Activated CD8-positive, alpha-beta T cell treated with anti-CD3 and anti-CD28 coated beads for 36 hours (primary cell): ENCODE data around the gene CASKIN1. TPM values are rescaled to one million over a fixed set of nuclear protein-coding genes. Genes with fewer than 3 reads are reported as not detected.

Source experiments
- ATAC-seq: fragments of 200-7000 bp; cut with Tn5 transposase; one replicate; pipeline ENCODE4 v1.10.0; 2021; ENCODE audit warnings: mild to moderate bottlenecking, moderate library complexity
- CTCF ChIA-PET: fragments of 350-600 bp; sonication (Branson Sonifier 250); formaldehyde crosslinking; loops from one replicate; lab custom pipeline; 2021; ENCODE audit warnings: antibody characterized with exemption; lab: Charles Lee
- POLR2A ChIA-PET: fragments of 350-600 bp; sonication (Branson Sonifier 250); formaldehyde crosslinking; loops from one replicate; lab custom pipeline; 2021; ENCODE audit warnings: antibody characterized with exemption; lab: Charles Lee
- DNase-seq: peaks from one replicate; pipeline ENCODE4 v3.0.0-alpha.2; 2020
- H3K27ac Mint-ChIP-seq: one replicate; pipeline ENCODE4 v1.8.0; 2021; ENCODE audit warnings: mild to moderate bottlenecking, mixed read lengths
- H3K27me3 Mint-ChIP-seq: one replicate; pipeline ENCODE4 v1.8.0; 2021; ENCODE audit warnings: mixed read lengths
- H3K36me3 Mint-ChIP-seq: one replicate; pipeline ENCODE4 v1.8.0; 2021; ENCODE audit warnings: low read depth, mixed read lengths
- H3K4me1 Mint-ChIP-seq: one replicate; pipeline ENCODE4 v1.8.0; 2021; ENCODE audit warnings: low read depth, mixed read lengths
- H3K4me3 Mint-ChIP-seq: one replicate; pipeline ENCODE4 v1.8.0; 2021; ENCODE audit warnings: mild to moderate bottlenecking, moderate library complexity, mixed read lengths
- H3K9me3 Mint-ChIP-seq: one replicate; pipeline ENCODE4 v1.8.0; 2021; ENCODE audit warnings: mixed read lengths
- intact Hi-C: fragments of 100-400 bp; cut with micrococcal nuclease; formaldehyde crosslinking; loops from one replicate; pipeline ENCODE4 v1.10.0; 2022
- total RNA-seq, 2 experiments: library from RNA; stranded (reverse); gene quantifications; one replicate each; pipeline ENCODE4 v1.2.3, GENCODE V29; 2021
- TF ChIP-seq, protein P1 (sequence below): fragments of 200-600 bp; IDR thresholded peaks from one replicate; pipeline ENCODE4 v1.8.0; 2022; ENCODE audit warnings: antibody characterized with exemption, mild to moderate bottlenecking

CASKIN1 gene
- total RNA-seq, 2 experiments from 2014 or later: 4.4 to 7.2 TPM

DNA sequence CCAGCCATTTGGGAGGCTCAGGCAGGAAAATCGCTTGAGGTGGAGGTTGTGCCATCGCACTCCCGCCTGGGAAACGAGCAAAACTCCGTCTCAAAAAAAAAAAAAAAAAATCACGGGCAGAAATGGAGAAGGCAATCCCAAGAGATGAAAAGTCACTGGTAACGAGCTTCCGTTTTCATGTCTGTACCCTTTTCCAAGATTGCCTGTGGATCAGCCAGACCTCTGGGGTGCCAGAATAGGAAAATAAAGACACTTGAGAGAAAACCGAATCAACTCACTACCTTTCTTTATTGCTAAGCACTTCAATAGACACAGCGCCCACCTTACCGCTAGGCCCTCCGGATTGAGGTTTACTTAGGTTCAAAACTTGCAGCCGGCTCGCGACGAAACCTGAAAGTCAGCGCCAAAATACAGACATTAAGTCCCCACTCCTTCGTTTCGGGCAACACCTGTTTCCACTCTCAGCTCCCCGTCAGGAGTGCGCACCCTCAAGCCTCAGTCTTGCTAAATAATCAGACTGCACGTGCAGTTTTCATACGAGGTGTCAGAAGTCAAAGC, 41.8 kb downstream of the CASKIN1 start:
- no peak for DNase-seq
- Mint-ChIP-seq H3K36me3 (peaks cover 47% of the 10 kb centered on the region), H3K4me1 (peaks cover 36% of the 10 kb centered on the region), H3K27me3 (no peaks in the 10 kb centered on the region), H3K9me3 (no peaks in the 10 kb centered on the region), H3K27ac (peak overlapping the region; percentile 89), H3K4me3 (peak overlapping the region; percentile 86)
- CTCF ChIA-PET: interaction anchor here (0.7 to 3.6 kb wide), 6 partner anchors 9 to 147 kb away, joined by 3 to 25 read pairs (median 4); partner anchors contain the start of gene TSC2
- intact Hi-C loops: no loop called here
- TF ChIP-seq, protein P1, sequence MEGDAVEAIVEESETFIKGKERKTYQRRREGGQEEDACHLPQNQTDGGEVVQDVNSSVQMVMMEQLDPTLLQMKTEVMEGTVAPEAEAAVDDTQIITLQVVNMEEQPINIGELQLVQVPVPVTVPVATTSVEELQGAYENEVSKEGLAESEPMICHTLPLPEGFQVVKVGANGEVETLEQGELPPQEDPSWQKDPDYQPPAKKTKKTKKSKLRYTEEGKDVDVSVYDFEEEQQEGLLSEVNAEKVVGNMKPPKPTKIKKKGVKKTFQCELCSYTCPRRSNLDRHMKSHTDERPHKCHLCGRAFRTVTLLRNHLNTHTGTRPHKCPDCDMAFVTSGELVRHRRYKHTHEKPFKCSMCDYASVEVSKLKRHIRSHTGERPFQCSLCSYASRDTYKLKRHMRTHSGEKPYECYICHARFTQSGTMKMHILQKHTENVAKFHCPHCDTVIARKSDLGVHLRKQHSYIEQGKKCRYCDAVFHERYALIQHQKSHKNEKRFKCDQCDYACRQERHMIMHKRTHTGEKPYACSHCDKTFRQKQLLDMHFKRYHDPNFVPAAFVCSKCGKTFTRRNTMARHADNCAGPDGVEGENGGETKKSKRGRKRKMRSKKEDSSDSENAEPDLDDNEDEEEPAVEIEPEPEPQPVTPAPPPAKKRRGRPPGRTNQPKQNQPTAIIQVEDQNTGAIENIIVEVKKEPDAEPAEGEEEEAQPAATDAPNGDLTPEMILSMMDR: no peak
- POLR2A ChIA-PET: interaction anchor here (0.6 to 7.3 kb wide), 63 partner anchors 9 to 748 kb away, joined by 3 to 95 read pairs (median 5); partner anchors contain the start of genes AMDHD2, BRICD5, CEMP1 and DNASE1L2
- ATAC-seq: no peak

GRCh38 chr16:2152695-2153506, 43.5 kb downstream of the CASKIN1 start:
- TF ChIP-seq, protein P1: no peak
- CTCF ChIA-PET: interaction anchor here (0.7 to 4.2 kb wide), 4 partner anchors 12 to 150 kb away, joined by 3 to 25 read pairs (median 13); partner anchors contain the start of gene PGP
- peaks cover 33% of the 10 kb centered on the region for H3K4me1 Mint-ChIP-seq
- peak overlapping the region; percentile 86 for H3K4me3 Mint-ChIP-seq
- no peaks in the 10 kb centered on the region for H3K27me3 Mint-ChIP-seq
- no peaks in the 10 kb centered on the region for H3K9me3 Mint-ChIP-seq
- peak overlapping the region; percentile 89 for H3K27ac Mint-ChIP-seq
- POLR2A ChIA-PET: interaction anchor here (0.6 to 7.3 kb wide), 28 partner anchors 8 to 599 kb away, joined by 3 to 95 read pairs (median 6); partner anchors contain the start of genes AMDHD2, BRICD5, CEMP1 and ECI1
- peaks cover 47% of the 10 kb centered on the region for H3K36me3 Mint-ChIP-seq
- ATAC-seq (no peak), DNase-seq (peak; percentile 41)
- intact Hi-C loops: no loop called here

DNA sequence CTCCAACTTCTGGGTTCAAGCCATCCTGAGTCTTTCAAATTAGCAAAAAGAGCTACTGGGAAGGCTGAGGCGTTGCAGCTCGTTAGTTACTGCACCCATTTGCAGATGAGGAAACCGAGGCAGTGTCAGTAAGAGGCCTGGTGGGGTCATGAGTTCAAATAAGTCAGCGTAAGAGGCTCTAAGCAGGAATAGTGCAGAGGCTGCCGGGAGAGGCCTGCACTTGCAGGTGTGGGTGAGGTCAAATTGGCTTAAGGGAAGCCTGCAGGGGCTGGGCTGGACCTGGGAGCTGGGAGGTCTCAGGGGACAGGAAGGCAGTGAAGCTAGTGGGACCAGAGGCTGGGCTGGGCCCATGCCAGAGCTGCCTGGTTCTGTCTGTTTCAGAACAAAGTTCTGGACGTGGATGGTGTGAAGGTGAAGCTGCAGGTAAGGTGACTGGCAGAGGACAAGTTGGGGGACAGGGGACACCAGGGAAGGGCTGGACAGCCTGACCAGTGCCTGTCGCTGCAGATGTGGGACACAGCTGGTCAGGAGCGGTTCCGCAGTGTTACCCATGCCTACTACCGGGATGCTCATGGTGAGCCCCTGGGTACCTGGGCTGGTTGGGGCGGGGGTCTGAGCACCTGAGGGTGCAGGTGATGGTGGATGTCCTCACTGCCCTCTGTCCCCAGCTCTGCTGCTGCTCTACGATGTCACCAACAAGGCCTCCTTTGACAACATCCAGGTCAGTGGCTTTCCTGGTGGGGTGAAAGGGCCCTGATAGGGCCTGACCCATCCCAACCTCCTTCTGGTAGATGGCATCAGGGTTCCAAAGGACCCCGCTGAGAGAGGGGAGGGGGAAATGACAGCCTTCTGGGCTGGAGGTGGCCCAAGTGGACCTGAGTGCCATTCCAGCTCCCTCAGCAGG, 45.0 kb downstream of the CASKIN1 start:
- no peaks in the 10 kb centered on the region for H3K27me3 Mint-ChIP-seq
- POLR2A ChIA-PET: interaction anchor here (0.7 to 7.3 kb wide), 19 partner anchors 7 to 187 kb away, joined by 3 to 95 read pairs (median 3); partner anchors contain the start of genes BRICD5, GFER, MLST8 and NHERF2
- peak overlapping the region; percentile 68 for H3K27ac Mint-ChIP-seq
- intact Hi-C loops: no loop called here
- DNase-seq: no peak
- H3K9me3 Mint-ChIP-seq: no peaks in the 10 kb centered on the region
- peak overlapping the region; percentile 86 for H3K4me3 Mint-ChIP-seq
- CTCF ChIA-PET: interaction anchor here (1.0 to 4.2 kb wide), 4 partner anchors 11 to 148 kb away, joined by 3 to 23 read pairs (median 5); no protein-coding TSS in a partner anchor
- peaks cover 47% of the 10 kb centered on the region for H3K36me3 Mint-ChIP-seq
- ATAC-seq: no peak
- H3K4me1 Mint-ChIP-seq: peaks cover 21% of the 10 kb centered on the region
- TF ChIP-seq, protein P1: no peak

- Mint-ChIP-seq H3K27ac (no peak overlapping the region), H3K27me3 (no peaks in the 10 kb centered on the region), H3K4me1 (peaks cover 19% of the 10 kb centered on the region), H3K4me3 (peak overlapping the region; percentile 86), H3K9me3 (no peaks in the 10 kb centered on the region), H3K36me3 (peaks cover 42% of the 10 kb centered on the region)
- ChIA-PET POLR2A (interaction anchor here (0.6 to 6.4 kb wide), 14 partner anchors 10 to 186 kb away, joined by 3 to 80 read pairs (median 3); partner anchors contain the start of genes GFER, RNF151, RPS2 and SYNGR3), CTCF (interaction anchor here (1.0 to 4.2 kb wide), 4 partner anchors 10 to 147 kb away, joined by 3 to 23 read pairs (median 5); no protein-coding TSS in a partner anchor)
- intact Hi-C loops: no loop called here
- peak; percentile 21 for DNase-seq
- no peak for ATAC-seq
- TF ChIP-seq, protein P1: no peak
Observed at GRCh38 chr16:2150418-2151187, 45.8 kb downstream of the CASKIN1 start.
